Chondrocyte (in vitro differentiated cells): ENCODE measurements around the gene OMG. TPM values are rescaled to one million over a fixed set of nuclear protein-coding genes. Genes with fewer than 3 reads are reported as not detected.

Experiments
- DNase-seq: peaks from one replicate; pipeline ENCODE4 v3.0.0; 2021; ENCODE audit warnings: mixed read lengths, low spot score
- H3K27ac Mint-ChIP-seq: one replicate; pipeline ENCODE4 v1.8.0; 2021; ENCODE audit warnings: mild to moderate bottlenecking, moderate library complexity, mixed read lengths; ENCODE audit not compliant: unreplicated experiment
- H3K27me3 Mint-ChIP-seq: 2 replicates; pipeline ENCODE4 v1.8.0; 2021; ENCODE audit warnings: low read depth, mixed read lengths
- H3K36me3 Mint-ChIP-seq: 2 replicates; pipeline ENCODE4 v1.8.0; 2021; ENCODE audit warnings: low read depth, mixed read lengths
- H3K4me1 Mint-ChIP-seq: 2 replicates; pipeline ENCODE4 v1.8.0; 2021; ENCODE audit warnings: low read depth, mild to moderate bottlenecking, mixed read lengths
- H3K4me3 Mint-ChIP-seq: one replicate; pipeline ENCODE4 v1.8.0; 2021; ENCODE audit warnings: mild to moderate bottlenecking, moderate library complexity, mixed read lengths; ENCODE audit not compliant: unreplicated experiment
- H3K9me3 Mint-ChIP-seq: 2 replicates; pipeline ENCODE4 v1.8.0; 2021; ENCODE audit warnings: low read depth, mixed read lengths
- total RNA-seq: library from RNA; stranded (reverse); gene quantifications from 3 replicates; pipeline ENCODE4 v1.2.1, GENCODE V29; 2021
- TF ChIP-seq, protein P1 (sequence below): fragments of 200-600 bp; sonication (generic); IDR thresholded peaks from 2 replicates; pipeline ENCODE4 v1.5.0; 2021; ENCODE audit warnings: antibody characterized with exemption, mild to moderate bottlenecking, moderate library complexity

Gene OMG
- total RNA-seq, 1 donor from 2014 or later, result not detected

DNA sequence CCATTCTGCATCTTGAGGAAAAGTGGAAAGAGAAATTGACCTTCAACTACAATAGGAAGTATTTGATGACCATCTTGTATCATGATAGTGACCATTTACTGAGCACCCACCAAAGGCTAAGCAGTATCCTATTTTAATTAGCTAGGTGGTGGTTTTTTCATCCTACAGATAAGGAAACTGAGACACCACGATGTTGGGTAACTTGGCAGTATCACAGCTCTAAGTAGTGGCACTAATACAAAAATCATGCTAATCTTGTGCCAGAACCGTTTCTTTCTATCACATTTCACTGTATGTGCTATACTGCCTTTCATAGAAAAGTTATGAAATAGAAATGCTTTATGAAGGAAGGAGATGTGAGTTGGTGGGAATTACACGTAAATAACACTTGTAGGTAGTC lies 14.5 kb upstream of the OMG start:
- TF ChIP-seq, protein P1, sequence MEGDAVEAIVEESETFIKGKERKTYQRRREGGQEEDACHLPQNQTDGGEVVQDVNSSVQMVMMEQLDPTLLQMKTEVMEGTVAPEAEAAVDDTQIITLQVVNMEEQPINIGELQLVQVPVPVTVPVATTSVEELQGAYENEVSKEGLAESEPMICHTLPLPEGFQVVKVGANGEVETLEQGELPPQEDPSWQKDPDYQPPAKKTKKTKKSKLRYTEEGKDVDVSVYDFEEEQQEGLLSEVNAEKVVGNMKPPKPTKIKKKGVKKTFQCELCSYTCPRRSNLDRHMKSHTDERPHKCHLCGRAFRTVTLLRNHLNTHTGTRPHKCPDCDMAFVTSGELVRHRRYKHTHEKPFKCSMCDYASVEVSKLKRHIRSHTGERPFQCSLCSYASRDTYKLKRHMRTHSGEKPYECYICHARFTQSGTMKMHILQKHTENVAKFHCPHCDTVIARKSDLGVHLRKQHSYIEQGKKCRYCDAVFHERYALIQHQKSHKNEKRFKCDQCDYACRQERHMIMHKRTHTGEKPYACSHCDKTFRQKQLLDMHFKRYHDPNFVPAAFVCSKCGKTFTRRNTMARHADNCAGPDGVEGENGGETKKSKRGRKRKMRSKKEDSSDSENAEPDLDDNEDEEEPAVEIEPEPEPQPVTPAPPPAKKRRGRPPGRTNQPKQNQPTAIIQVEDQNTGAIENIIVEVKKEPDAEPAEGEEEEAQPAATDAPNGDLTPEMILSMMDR, result no peak
- Mint-ChIP-seq H3K4me1 (peaks cover 12% of the 10 kb centered on the region), H3K27ac (no peak overlapping the region), H3K36me3 (peaks cover 3% of the 10 kb centered on the region), H3K9me3 (no peaks in the 10 kb centered on the region), H3K4me3 (no peak overlapping the region), H3K27me3 (no peaks in the 10 kb centered on the region)
- DNase-seq, result no peak

DNA sequence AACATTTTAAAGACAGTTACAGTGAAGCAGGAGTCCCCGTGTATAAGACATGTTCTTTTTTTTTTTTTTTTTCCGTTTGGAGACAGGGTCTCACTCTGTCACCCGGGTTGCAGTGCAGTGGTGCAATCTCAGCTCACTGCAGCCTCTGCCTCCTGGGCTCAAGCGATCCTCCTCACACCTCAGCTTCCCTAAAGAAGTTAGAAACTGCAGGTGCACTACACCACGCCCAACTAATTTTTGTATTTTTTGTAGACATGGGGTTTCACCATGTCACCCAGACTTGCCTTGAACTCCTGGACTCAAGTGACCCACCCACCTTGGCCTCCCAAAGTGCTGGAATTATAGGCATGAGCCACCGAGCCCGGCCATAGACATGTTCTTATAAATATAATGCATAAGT lies 13.8 kb upstream of the OMG start:
- Mint-ChIP-seq H3K36me3 (peaks cover 3% of the 10 kb centered on the region), H3K4me3 (no peak overlapping the region)

DNA sequence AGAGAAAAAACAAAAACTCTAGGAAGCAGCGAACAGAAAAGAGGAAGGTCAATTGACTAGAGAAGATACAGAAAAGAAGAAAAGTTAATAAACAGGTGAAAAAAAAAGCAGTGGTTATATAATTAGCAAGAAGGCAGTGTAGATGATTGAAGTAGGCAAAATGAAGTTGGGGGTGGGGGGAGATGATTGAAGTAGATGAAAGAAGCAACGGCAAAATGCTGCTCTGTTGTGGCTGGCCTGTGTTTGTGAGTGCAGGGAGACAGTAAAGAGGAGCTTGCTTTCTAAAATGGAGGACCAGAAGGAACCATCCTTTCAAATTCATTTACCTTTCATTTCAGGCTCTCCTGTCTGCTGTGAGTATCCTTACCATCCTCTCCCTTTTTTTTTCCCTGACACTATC lies 13.2 kb upstream of the OMG start:
- Mint-ChIP-seq H3K27ac (no peak overlapping the region), H3K4me1 (peaks cover 12% of the 10 kb centered on the region), H3K4me3 (no peak overlapping the region), H3K27me3 (no peaks in the 10 kb centered on the region), H3K36me3 (peaks cover 3% of the 10 kb centered on the region), H3K9me3 (no peaks in the 10 kb centered on the region)
- DNase-seq, result no peak
- TF ChIP-seq, protein P1, result no peak

More for the DNA sequence above, 13.8 kb upstream of the OMG start:
- H3K4me1 Mint-ChIP-seq, result peaks cover 12% of the 10 kb centered on the region
- H3K27ac Mint-ChIP-seq, result no peak overlapping the region
- H3K27me3 Mint-ChIP-seq, result no peaks in the 10 kb centered on the region
- no peaks in the 10 kb centered on the region for H3K9me3 Mint-ChIP-seq
- no peak for DNase-seq
- TF ChIP-seq, protein P1, result no peak

DNA sequence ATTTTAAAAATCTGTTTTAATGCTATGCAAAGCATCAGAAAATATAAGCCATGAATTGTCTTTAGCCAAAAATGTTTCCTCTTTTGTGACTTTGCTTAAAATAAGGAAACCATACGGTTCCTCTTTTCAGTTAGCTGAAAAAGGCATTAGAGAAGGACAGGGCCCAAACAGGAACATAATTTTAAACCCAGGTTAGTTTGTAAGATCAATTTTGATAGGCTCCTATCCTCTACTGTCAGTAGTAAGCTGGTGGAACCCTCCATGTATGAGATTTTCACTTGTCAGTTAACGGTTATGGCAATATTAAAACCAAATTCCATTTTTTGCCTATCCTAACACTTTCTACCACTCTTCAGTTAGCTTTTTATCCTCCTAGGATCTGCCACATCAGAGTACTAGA lies 12.5 kb upstream of the OMG start:
- Mint-ChIP-seq H3K27me3 (no peaks in the 10 kb centered on the region), H3K36me3 (peaks cover 3% of the 10 kb centered on the region), H3K27ac (no peak overlapping the region), H3K4me1 (peaks cover 12% of the 10 kb centered on the region), H3K4me3 (no peak overlapping the region), H3K9me3 (no peaks in the 10 kb centered on the region)
- TF ChIP-seq, protein P1, result no peak
- no peak for DNase-seq

DNA sequence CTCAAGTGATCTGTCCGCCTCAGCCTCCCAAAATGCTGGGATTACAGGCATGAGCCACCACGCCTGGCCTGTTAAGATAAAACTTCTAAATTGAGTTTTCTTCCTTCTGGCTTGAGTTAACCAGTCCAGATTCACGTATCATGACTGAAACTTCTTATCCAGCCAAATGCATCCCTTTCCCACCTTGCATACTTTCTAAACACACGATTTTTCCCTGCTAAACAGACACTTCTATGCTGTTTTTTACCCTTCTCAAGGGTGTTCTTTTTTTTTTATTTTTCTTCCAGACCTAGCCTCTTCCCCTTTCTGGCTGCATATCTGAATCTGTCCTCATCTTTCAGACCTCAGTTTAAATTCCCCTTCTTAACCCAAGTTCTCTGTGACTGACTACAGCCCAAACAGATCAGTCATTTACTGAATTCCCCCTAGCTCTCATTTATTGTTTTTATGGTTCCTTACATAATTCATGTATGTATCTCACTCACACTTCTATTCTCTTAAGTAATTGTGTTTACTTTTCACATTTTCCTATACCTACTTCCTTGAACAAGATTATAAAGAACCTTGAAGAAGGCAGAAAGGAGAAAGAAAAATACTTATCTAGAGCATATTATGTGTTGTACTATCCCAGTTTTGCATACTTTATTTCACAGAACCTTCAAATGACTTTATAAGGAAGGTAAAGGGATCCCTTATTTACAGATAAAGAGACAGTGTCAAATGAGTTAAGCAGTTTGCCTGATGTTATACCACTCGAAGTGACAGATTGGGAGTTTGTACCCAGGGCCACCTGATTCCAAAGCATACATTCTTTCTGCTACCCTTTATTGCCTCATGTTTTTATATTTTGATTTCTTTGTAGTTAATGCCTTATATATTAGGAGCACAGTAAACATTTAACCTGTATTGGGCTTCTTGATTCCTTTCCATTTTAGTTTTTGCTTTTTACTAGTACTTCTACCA lies 11.6 kb upstream of the OMG start:
- no peaks in the 10 kb centered on the region for H3K27me3 Mint-ChIP-seq

More for the DNA sequence above, 11.6 kb upstream of the OMG start:
- Mint-ChIP-seq H3K9me3 (no peaks in the 10 kb centered on the region), H3K4me1 (peaks cover 7% of the 10 kb centered on the region), H3K4me3 (no peak overlapping the region), H3K27ac (no peak overlapping the region), H3K36me3 (peaks cover 5% of the 10 kb centered on the region)
- DNase-seq, result no peak
- TF ChIP-seq, protein P1, result no peak
